HepG2 (cell line): ENCODE results near the gene NFE2L1. TPM values are rescaled to one million over a fixed set of nuclear protein-coding genes. Genes with fewer than 3 reads are reported as not detected.

Source experiments
- DRAP1 ChIP-seq: IDR thresholded peaks from 2 replicates; pipeline ENCODE4 v1.6.1; 2016; ENCODE audit warnings: missing genetic modification reagents, missing compliant biosample characterization
- ETV6 ChIP-seq: sonication (generic); formaldehyde crosslinking; conservative IDR thresholded peaks from 2 replicates; pipeline ENCODE4 v1.4.0; 2020; ENCODE audit warnings: missing genetic modification reagents
- HES4 ChIP-seq: sonication (generic); formaldehyde crosslinking; IDR thresholded peaks from 2 replicates; pipeline ENCODE4 v1.9.0; 2021; ENCODE audit warnings: mild to moderate bottlenecking, missing genetic modification reagents, borderline replicate concordance
- HMGXB3 ChIP-seq: sonication (generic); formaldehyde crosslinking; IDR thresholded peaks from 2 replicates; pipeline ENCODE4 v1.4.0; 2020; ENCODE audit warnings: missing genetic modification reagents, borderline replicate concordance
- MAX ChIP-seq: IDR thresholded peaks from 2 replicates; pipeline ENCODE4 v1.6.1; 2012; ENCODE audit warnings: inconsistent platforms
- MLLT10 ChIP-seq: sonication (generic); formaldehyde crosslinking; IDR thresholded peaks from 2 replicates; pipeline ENCODE4 v1.4.0; 2020; ENCODE audit warnings: missing genetic modification reagents
- NRL ChIP-seq: sonication (generic); formaldehyde crosslinking; IDR thresholded peaks from 2 replicates; pipeline ENCODE4 v1.5.0; 2020; ENCODE audit warnings: missing genetic modification reagents, mild to moderate bottlenecking, moderate library complexity, borderline replicate concordance
- RAD21 ChIP-seq: fragments of 450-650 bp; formaldehyde crosslinking; IDR thresholded peaks from 2 replicates; pipeline ENCODE4 v1.5.0; 2020; ENCODE audit warnings: mild to moderate bottlenecking
- STAG1 ChIP-seq: sonication (generic); formaldehyde crosslinking; IDR thresholded peaks from 2 replicates; pipeline ENCODE4 v1.4.0; 2020; ENCODE audit warnings: missing genetic modification reagents
- TCF7L2 ChIP-seq: IDR thresholded peaks from 2 replicates; pipeline ENCODE4 v1.6.1; 2011; ENCODE audit warnings: mild to moderate bottlenecking, low read depth, low read length, moderate library complexity
- ZNF383 ChIP-seq: sonication (generic); formaldehyde crosslinking; IDR thresholded peaks from 2 replicates; pipeline ENCODE4 v1.4.0; 2020; ENCODE audit warnings: missing genetic modification reagents, mild to moderate bottlenecking, borderline replicate concordance
- ZNF589 ChIP-seq: sonication (generic); formaldehyde crosslinking; conservative IDR thresholded peaks from 2 replicates; pipeline ENCODE4 v1.8.0; 2022; ENCODE audit warnings: mild to moderate bottlenecking, moderate library complexity, missing genetic modification reagents
- ZNF687 ChIP-seq: sonication (generic); formaldehyde crosslinking; IDR thresholded peaks from 2 replicates; pipeline ENCODE4 v1.5.1; 2020; ENCODE audit warnings: mild to moderate bottlenecking, missing genetic modification reagents, moderate library complexity
- ZNF691 ChIP-seq: sonication (generic); formaldehyde crosslinking; IDR thresholded peaks from 2 replicates; pipeline ENCODE4 v1.4.0; 2020; ENCODE audit warnings: missing genetic modification reagents, low read depth, mild to moderate bottlenecking, borderline replicate concordance
- ZNF747 ChIP-seq: sonication (generic); formaldehyde crosslinking; IDR thresholded peaks from 2 replicates; pipeline ENCODE4 v1.8.1; 2023; ENCODE audit warnings: missing genetic modification reagents, mild to moderate bottlenecking, borderline replicate concordance
- ZNF784 ChIP-seq: sonication (generic); formaldehyde crosslinking; IDR thresholded peaks from 2 replicates; pipeline ENCODE4 v1.5.1; 2020; ENCODE audit warnings: missing genetic modification reagents, mild to moderate bottlenecking, borderline replicate concordance
- ZNF792 ChIP-seq: IDR thresholded peaks from 2 replicates; pipeline ENCODE4 v1.6.1; 2016
- ZSCAN30 ChIP-seq: sonication (generic); formaldehyde crosslinking; IDR thresholded peaks from 2 replicates; pipeline ENCODE4 v1.5.0; 2020; ENCODE audit warnings: mild to moderate bottlenecking, missing genetic modification reagents
- polyA plus RNA-seq, 8 experiments: library from polyadenylated mRNA; depleted of rRNA in 3 of 8; stranded (reverse) in 7 of 8; unstranded in 1 of 8; fragments of >200 nt; fragmentation: Illumina TruSeq in 4 of 8; extraction: Trizol in 4 of 8; gene quantifications; 2 replicates each; pipeline versions ENCODE4 v1.2.1 to v1.2.3, GENCODE V29; 2011 to 2016; ENCODE audit warnings: low read depth in 4 of 8, missing spikeins in 1 of 8, mixed read lengths in 1 of 8; ENCODE audit not compliant: insufficient read depth in 1 of 8
- total RNA-seq, 5 experiments: library from RNA; depleted of rRNA; stranded (reverse); fragments of >200 nt; fragmentation: Illumina TruSeq; extraction: Trizol; gene quantifications; 2 replicates each; pipeline ENCODE4 v1.2.3, GENCODE V29; 2016; ENCODE audit warnings: low read depth in 1 of 5

NFE2L1 gene
- total and polyA plus RNA-seq, 2 of the 13 experiments (the other 11 are each of a cell fraction or from before 2014, with no cell fraction given): 67.0 to 234 TPM

- TF ChIP-seq HMGXB3 (CRISPR knock-in tag) (peak; percentile 98), TCF7L2 (no peak), ZNF747 (CRISPR knock-in tag) (0 out of 2 replicates have a peak, but pooled peaks have one; percentile 37), HES4 (CRISPR knock-in tag) (no peak), NRL (CRISPR knock-in tag) (peak; percentile 88; the same call in 1 of the 2 replicates), RAD21 (CRISPR knock-in tag) (peak; percentile 99), ZNF784 (no peak), ZNF687 (CRISPR knock-in tag) (peak; percentile 82), ETV6 (no peak), STAG1 (peak; percentile 89), ZNF589 (no peak), MAX (peak; percentile 90), ZNF383 (no peak; the same call in 1 of the 2 replicates), ZNF691 (CRISPR knock-in tag) (no peak), ZSCAN30 (CRISPR knock-in tag) (no peak), DRAP1 (CRISPR knock-in tag) (peak; percentile 39), MLLT10 (CRISPR knock-in tag) (no peak), ZNF792 (no peak; the same call in 1 of the 2 replicates)
Measured at GRCh38 chr17:48025040-48025903, 22.9 kb upstream of the NFE2L1 start (continued).
